ENCODE results near the gene C10orf120. TPM values are rescaled to one million over a fixed set of nuclear protein-coding genes. Genes with fewer than 3 reads are reported as not detected.

Gene C10orf120
- total RNA-seq, 1 donor = not detected

DNA sequence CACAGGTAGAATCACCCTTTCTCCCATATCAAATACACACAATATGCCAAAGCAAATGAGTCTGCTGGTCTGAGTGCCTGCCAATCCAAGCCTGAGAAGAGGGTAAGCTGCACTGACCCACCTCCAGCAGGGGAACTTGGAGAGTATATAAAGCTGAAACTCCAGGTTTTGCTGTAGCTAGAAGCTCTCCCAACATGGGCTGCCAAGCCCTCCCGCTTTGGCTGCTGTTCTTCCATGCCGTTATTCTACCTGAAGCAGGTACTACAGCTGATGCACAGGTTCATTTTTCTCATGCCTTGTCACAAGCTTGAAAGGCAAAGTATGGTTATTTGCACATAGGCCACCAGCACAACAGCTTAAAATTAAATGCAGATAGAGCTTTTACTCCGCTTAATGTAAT is 21.5 kb upstream of the C10orf120 start:
- TF ChIP-seq, protein P1, sequence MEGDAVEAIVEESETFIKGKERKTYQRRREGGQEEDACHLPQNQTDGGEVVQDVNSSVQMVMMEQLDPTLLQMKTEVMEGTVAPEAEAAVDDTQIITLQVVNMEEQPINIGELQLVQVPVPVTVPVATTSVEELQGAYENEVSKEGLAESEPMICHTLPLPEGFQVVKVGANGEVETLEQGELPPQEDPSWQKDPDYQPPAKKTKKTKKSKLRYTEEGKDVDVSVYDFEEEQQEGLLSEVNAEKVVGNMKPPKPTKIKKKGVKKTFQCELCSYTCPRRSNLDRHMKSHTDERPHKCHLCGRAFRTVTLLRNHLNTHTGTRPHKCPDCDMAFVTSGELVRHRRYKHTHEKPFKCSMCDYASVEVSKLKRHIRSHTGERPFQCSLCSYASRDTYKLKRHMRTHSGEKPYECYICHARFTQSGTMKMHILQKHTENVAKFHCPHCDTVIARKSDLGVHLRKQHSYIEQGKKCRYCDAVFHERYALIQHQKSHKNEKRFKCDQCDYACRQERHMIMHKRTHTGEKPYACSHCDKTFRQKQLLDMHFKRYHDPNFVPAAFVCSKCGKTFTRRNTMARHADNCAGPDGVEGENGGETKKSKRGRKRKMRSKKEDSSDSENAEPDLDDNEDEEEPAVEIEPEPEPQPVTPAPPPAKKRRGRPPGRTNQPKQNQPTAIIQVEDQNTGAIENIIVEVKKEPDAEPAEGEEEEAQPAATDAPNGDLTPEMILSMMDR (IDR thresholded peaks at IDR 0.05; ENCODE audit: insufficient read depth, low read depth, low read length) = no peak

GRCh38 chr10:122716025-122716424 is 16.4 kb upstream of the C10orf120 start:
- no peak overlapping the region for H3K4me3 ChIP-seq (ENCODE audit: low read depth, low read length)
- DNase-seq (ENCODE audit: low read depth) = no peak
- TF ChIP-seq, protein P1 (IDR thresholded peaks at IDR 0.05; ENCODE audit: insufficient read depth, low read depth, low read length) = no peak

More for the DNA sequence above, 21.5 kb upstream of the C10orf120 start:
- H3K4me3 ChIP-seq (ENCODE audit: low read depth, low read length) = no peak overlapping the region
- DNase-seq (ENCODE audit: low read depth) = no peak

- no peak overlapping the region for H3K4me3 ChIP-seq (ENCODE audit: low read depth, low read length)
Observed at GRCh38 chr10:122715576-122715975, 15.9 kb upstream of the C10orf120 start.

GRCh38 chr10:122713091-122713885 is 13.6 kb upstream of the C10orf120 start:
- DNase-seq (ENCODE audit: low read depth) = no peak
- TF ChIP-seq, protein P1 (IDR thresholded peaks at IDR 0.05; ENCODE audit: insufficient read depth, low read depth, low read length) = no peak
- H3K4me3 ChIP-seq (ENCODE audit: low read depth, low read length) = no peak overlapping the region

More at GRCh38 chr10:122715576-122715975, 15.9 kb upstream of the C10orf120 start:
- TF ChIP-seq, protein P1 (IDR thresholded peaks at IDR 0.05; ENCODE audit: insufficient read depth, low read depth, low read length) = no peak
- DNase-seq (ENCODE audit: low read depth) = no peak

DNA sequence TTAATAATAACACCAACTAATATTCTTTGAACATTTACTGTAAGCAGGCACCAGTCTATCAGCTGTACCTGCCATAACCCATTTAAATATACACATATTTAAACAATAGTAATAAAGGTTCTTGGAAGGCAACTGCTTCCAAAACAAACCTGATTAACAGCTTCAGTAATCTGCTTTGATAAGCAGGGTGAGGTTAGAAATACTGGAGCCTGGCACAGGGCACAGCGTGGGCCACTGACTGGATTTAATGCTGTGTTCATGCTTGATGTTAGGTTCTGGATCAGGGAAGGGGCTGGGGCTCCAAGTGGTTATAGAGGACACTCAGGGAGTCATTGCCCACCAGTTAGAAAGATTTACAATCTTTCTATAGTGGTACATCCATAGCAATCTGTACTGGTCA is 10.9 kb upstream of the C10orf120 start:
- no peak for DNase-seq (ENCODE audit: low read depth)
- H3K4me3 ChIP-seq (ENCODE audit: low read depth, low read length) = no peak overlapping the region
- TF ChIP-seq, protein P1 (IDR thresholded peaks at IDR 0.05; ENCODE audit: insufficient read depth, low read depth, low read length) = no peak

DNA sequence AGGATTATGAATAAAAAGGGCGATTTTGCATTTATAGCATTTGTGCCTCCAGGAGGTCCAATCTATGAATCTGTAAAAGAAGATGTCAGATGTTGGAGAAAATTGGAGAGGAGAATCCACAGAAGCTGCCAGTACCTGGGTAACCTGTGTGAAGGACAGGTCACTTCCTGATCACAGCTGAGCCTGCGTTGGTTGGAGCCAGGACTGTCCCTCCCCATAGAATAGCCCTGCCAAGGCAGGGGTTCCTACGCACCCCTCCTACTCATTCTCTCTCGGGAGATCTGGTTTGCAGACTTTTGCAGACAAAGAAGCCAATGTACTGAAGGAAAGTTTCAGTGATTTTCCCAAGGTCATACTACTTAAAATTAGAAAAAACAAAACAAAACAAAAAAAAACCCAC is 10.3 kb upstream of the C10orf120 start:
- DNase-seq (ENCODE audit: low read depth) = no peak
- TF ChIP-seq, protein P1 (IDR thresholded peaks at IDR 0.05; ENCODE audit: insufficient read depth, low read depth, low read length) = no peak
- no peak overlapping the region for H3K4me3 ChIP-seq (ENCODE audit: low read depth, low read length)

All from fibroblast of villous mesenchyme (primary cell).